H1 (cell line): ENCODE measurements around the gene TAMALIN.

Source experiments
- RXRA ChIP-seq: IDR thresholded peaks from 2 replicates; pipeline ENCODE4 v1.6.1; 2011; ENCODE audit warnings: low read depth, mild to moderate bottlenecking, low read length, moderate library complexity; ENCODE audit not compliant: insufficient read depth
- TF ChIP-seq, protein P1 (sequence below), 3 experiments: IDR thresholded peaks; 1 replicate in 2 of 3; 2 replicates in 1 of 3; pipeline versions ENCODE4 v1.5.1 to v1.6.1; 2011; ENCODE audit warnings: low read length in 3 of 3, mild to moderate bottlenecking in 3 of 3, inconsistent platforms in 2 of 3, low read depth in 1 of 3, moderate library complexity in 1 of 3; ENCODE audit not compliant: insufficient read depth in 1 of 3; ENCODE audit errors: control extremely low read depth in 1 of 3

DNA sequence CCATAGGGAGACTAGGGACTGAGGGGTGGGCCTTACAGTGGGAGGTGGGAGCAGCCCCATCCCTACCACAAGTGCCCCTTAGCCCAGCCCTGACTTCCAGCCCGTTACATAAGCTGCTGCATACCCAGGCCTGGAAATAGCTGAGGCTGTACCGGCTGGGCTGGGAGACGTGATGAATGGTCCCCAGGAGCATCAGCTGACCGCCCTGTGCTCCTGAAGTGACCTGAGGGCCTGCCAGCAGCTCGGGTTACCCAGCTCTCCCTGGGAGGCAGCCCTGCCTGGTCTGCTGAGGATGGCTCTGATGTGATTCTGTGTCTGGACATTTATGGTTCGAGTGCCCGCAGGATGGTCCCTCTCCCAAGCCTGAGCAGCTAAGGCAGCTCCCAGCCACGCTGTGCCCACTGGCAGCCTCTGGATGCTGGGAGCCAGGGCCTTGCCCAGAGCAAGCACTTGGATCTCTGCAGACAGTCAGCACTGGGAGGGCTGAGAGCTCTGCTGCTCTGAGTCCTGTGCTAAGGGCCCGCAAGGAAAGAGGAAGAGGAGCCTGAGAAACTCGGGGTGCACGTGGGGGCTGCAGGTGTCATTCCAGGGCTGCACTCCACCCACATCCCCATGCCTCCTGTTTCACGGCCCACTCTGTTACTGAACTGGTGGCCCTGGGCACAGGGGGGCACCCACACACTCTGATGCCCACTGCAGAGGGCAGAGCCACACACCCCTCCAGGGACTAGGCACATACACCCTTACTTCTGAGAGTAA lies 20.5 kb downstream of the TAMALIN start:
- no peak for TF ChIP-seq RXRA
- TF ChIP-seq, protein P1, sequence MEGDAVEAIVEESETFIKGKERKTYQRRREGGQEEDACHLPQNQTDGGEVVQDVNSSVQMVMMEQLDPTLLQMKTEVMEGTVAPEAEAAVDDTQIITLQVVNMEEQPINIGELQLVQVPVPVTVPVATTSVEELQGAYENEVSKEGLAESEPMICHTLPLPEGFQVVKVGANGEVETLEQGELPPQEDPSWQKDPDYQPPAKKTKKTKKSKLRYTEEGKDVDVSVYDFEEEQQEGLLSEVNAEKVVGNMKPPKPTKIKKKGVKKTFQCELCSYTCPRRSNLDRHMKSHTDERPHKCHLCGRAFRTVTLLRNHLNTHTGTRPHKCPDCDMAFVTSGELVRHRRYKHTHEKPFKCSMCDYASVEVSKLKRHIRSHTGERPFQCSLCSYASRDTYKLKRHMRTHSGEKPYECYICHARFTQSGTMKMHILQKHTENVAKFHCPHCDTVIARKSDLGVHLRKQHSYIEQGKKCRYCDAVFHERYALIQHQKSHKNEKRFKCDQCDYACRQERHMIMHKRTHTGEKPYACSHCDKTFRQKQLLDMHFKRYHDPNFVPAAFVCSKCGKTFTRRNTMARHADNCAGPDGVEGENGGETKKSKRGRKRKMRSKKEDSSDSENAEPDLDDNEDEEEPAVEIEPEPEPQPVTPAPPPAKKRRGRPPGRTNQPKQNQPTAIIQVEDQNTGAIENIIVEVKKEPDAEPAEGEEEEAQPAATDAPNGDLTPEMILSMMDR (IDR thresholded peaks at IDR 0.05; ENCODE audit: control extremely low read depth in 1 of 3, insufficient read depth in 1 of 3, low read depth in 1 of 3, low read length in 3 of 3): no peak
